ENCODE data around the gene IL2RA. TPM values are rescaled to one million over a fixed set of nuclear protein-coding genes. Genes with fewer than 3 reads are reported as not detected.

Gene IL2RA
- total RNA-seq, 1 experiment from 2014 or later: not detected

GRCh38 chr10:5971315-5971832, 90.8 kb downstream of the IL2RA start:
- Mint-ChIP-seq H3K27ac (ENCODE audit: unreplicated experiment) (peak overlapping the region; percentile 84), H3K36me3 (ENCODE audit: insufficient read depth, unreplicated experiment) (peaks cover 30% of the 10 kb centered on the region), H3K9me3 (ENCODE audit: low read depth, unreplicated experiment) (no peaks in the 10 kb centered on the region), H3K4me3 (ENCODE audit: low read depth, unreplicated experiment) (peak overlapping the region; percentile 55), H3K4me1 (ENCODE audit: low read depth, unreplicated experiment) (peaks cover 64% of the 10 kb centered on the region), H3K27me3 (ENCODE audit: unreplicated experiment) (no peaks in the 10 kb centered on the region)
- TF ChIP-seq CTCF (IDR thresholded peaks at IDR 0.05; ENCODE audit: unreplicated experiment): no peak
- CTCF ChIA-PET: interaction anchor here (0.6 to 1.5 kb wide), 6 partner anchors 15 to 214 kb away, joined by 3 to 5 read pairs (median 4); no protein-coding TSS in a partner anchor
- peak; percentile 56 for DNase-seq
- BruUV-seq (replicated peaks): no TSS peak
- intact Hi-C loops (cut with micrococcal nuclease; ENCODE audit: unreplicated experiment): loop anchor here (2.0 to 10.0 kb wide), 3 partner anchors 21 to 433 kb away; no protein-coding TSS in a partner anchor

- intact Hi-C loops (cut with micrococcal nuclease; ENCODE audit: unreplicated experiment): loop anchor here (2.0 to 10.0 kb wide), 3 partner anchors 20 to 434 kb away; no protein-coding TSS in a partner anchor
- Mint-ChIP-seq H3K9me3 (ENCODE audit: low read depth, unreplicated experiment) (no peaks in the 10 kb centered on the region), H3K4me1 (ENCODE audit: low read depth, unreplicated experiment) (peaks cover 63% of the 10 kb centered on the region), H3K36me3 (ENCODE audit: insufficient read depth, unreplicated experiment) (peaks cover 30% of the 10 kb centered on the region), H3K27ac (ENCODE audit: unreplicated experiment) (peak overlapping the region; percentile 84), H3K4me3 (ENCODE audit: low read depth, unreplicated experiment) (peak overlapping the region; percentile 44), H3K27me3 (ENCODE audit: unreplicated experiment) (no peaks in the 10 kb centered on the region)
- BruUV-seq (replicated peaks): no TSS peak
- no peak for DNase-seq
- no peak for TF ChIP-seq CTCF (IDR thresholded peaks at IDR 0.05; ENCODE audit: unreplicated experiment)
- CTCF ChIA-PET: no interaction called here
Measured at GRCh38 chr10:5970527-5970926, 91.6 kb downstream of the IL2RA start.

GRCh38 chr10:5970066-5970465, 92.1 kb downstream of the IL2RA start:
- no peaks in the 10 kb centered on the region for H3K9me3 Mint-ChIP-seq (ENCODE audit: low read depth, unreplicated experiment)
- no peak for DNase-seq
- peak overlapping the region; percentile 70 for H3K27ac Mint-ChIP-seq (ENCODE audit: unreplicated experiment)
- no peak for TF ChIP-seq CTCF (IDR thresholded peaks at IDR 0.05; ENCODE audit: unreplicated experiment)
- peaks cover 30% of the 10 kb centered on the region for H3K36me3 Mint-ChIP-seq (ENCODE audit: insufficient read depth, unreplicated experiment)
- no peaks in the 10 kb centered on the region for H3K27me3 Mint-ChIP-seq (ENCODE audit: unreplicated experiment)
- peaks cover 63% of the 10 kb centered on the region for H3K4me1 Mint-ChIP-seq (ENCODE audit: low read depth, unreplicated experiment)
- BruUV-seq (replicated peaks): no TSS peak
- CTCF ChIA-PET: no interaction called here
- intact Hi-C loops (cut with micrococcal nuclease; ENCODE audit: unreplicated experiment): loop anchor here (2.0 to 10.0 kb wide), 3 partner anchors 19 to 435 kb away; no protein-coding TSS in a partner anchor
- peak overlapping the region; percentile 44 for H3K4me3 Mint-ChIP-seq (ENCODE audit: low read depth, unreplicated experiment)

- Mint-ChIP-seq H3K27ac (ENCODE audit: unreplicated experiment) (peak overlapping the region; percentile 61), H3K4me1 (ENCODE audit: low read depth, unreplicated experiment) (peaks cover 64% of the 10 kb centered on the region), H3K27me3 (ENCODE audit: unreplicated experiment) (no peaks in the 10 kb centered on the region), H3K36me3 (ENCODE audit: insufficient read depth, unreplicated experiment) (peaks cover 29% of the 10 kb centered on the region), H3K4me3 (ENCODE audit: low read depth, unreplicated experiment) (no peak overlapping the region), H3K9me3 (ENCODE audit: low read depth, unreplicated experiment) (no peaks in the 10 kb centered on the region)
- CTCF ChIA-PET: no interaction called here
- DNase-seq: peak; percentile 76
- BruUV-seq (replicated peaks): no TSS peak
- intact Hi-C loops (cut with micrococcal nuclease; ENCODE audit: unreplicated experiment): no loop called here
- TF ChIP-seq CTCF (IDR thresholded peaks at IDR 0.05; ENCODE audit: unreplicated experiment): no peak
Measured at GRCh38 chr10:5968681-5969453, 93.3 kb downstream of the IL2RA start.
